HCT116 (cell line): ENCODE results near the gene PRRX2. TPM values are rescaled to one million over a fixed set of nuclear protein-coding genes. Genes with fewer than 3 reads are reported as not detected.

Experiments used
- ATAC-seq: fragments of 200-7000 bp; cut with Tn5 transposase; 2 replicates; pipeline ENCODE4 v1.9.1; 2020; ENCODE audit warnings: mild to moderate bottlenecking, moderate library complexity
- BruUV-seq: library from RNA; stranded (reverse); fragments of 400-500 nt; replicated peaks from 2 replicates; lab custom pipeline; 2021; lab: Mats Ljungman, UMichigan
- CTCF ChIA-PET: fragments of 300-600 bp; sonication (Branson Sonifier 250); formaldehyde crosslinking; loops from one replicate; lab custom pipeline; 2021; ENCODE audit warnings: antibody characterized with exemption; lab: Charles Lee
- POLR2A ChIA-PET: fragments of 300-600, 350-600 bp; sonication (Branson Sonifier 250); formaldehyde crosslinking; loops from one replicate; lab custom pipeline; 2021; ENCODE audit warnings: antibody characterized with exemption; lab: Charles Lee
- RAD21 ChIA-PET, 2 experiments: fragments of 300-600 bp; sonication (Branson Sonifier 250); formaldehyde crosslinking; loops; one replicate each; lab custom pipeline; 2023; ENCODE audit warnings: low total read pairs in 2 of 2; ENCODE audit not compliant: uncharacterized antibody in 2 of 2, unreplicated experiment in 2 of 2, low non-redundant PET in 1 of 2; lab: Charles Lee
- DNase-seq: peaks from one replicate; pipeline ENCODE4 v3.0.0-alpha.2; 2010; ENCODE audit warnings: low read depth, low spot score
- H2AFZ ChIP-seq: fragments of 200-600 bp; shearing (Covaris generic), sonication (generic); 2 replicates; pipeline ENCODE4 v1.6.1; 2017; ENCODE audit warnings: low read depth, mixed run types, mixed read lengths, antibody characterized with exemption, low read length; ENCODE audit not compliant: poor library complexity, severe bottlenecking
- H3K27ac ChIP-seq: 2 replicates; pipeline ENCODE4 v1.5.1; 2012; ENCODE audit warnings: low read depth, low read length
- H3K27me3 ChIP-seq: fragments of 200-600 bp; sonication (generic); 2 replicates; pipeline ENCODE4 v1.6.1; 2016; ENCODE audit warnings: mixed run types, low read length, mixed read lengths; ENCODE audit not compliant: insufficient read depth
- H3K36me3 ChIP-seq, 2 experiments: fragments of 200-500 bp in 1 of 2; fragments of 200-600 bp in 1 of 2; sonication (Bioruptor generic) in 1 of 2; sonication (generic) in 1 of 2; 2 replicates each; pipeline versions ENCODE4 v1.5.1 to v1.6.1; 2014 to 2016; ENCODE audit warnings: low read length in 2 of 2, inconsistent platforms in 1 of 2, mixed read lengths in 1 of 2, mixed run types in 1 of 2; ENCODE audit not compliant: insufficient read depth in 2 of 2, control insufficient read depth in 1 of 2
- H3K4me1 ChIP-seq, 2 experiments: fragments of 200-600 bp in 1 of 2; sonication (generic) in 1 of 2; 2 replicates each; pipeline versions ENCODE4 v1.5.1 to v1.6.1; 2012 to 2017; ENCODE audit warnings: low read length in 2 of 2, inconsistent platforms in 1 of 2, mild to moderate bottlenecking in 1 of 2, mixed read lengths in 1 of 2, mixed run types in 1 of 2, moderate library complexity in 1 of 2; ENCODE audit not compliant: insufficient read depth in 2 of 2, control insufficient read depth in 1 of 2
- H3K4me2 ChIP-seq: fragments of 200-600 bp; sonication (generic); 2 replicates; pipeline ENCODE4 v1.6.1; 2017; ENCODE audit warnings: mixed run types, low read length, mixed read lengths
- H3K4me3 ChIP-seq, 2 experiments: fragments of 200-600 bp in 1 of 2; sonication (generic) in 1 of 2; replicated peaks in 1 of 2; 2 replicates each; pipeline ENCODE4 v1.5.1; 2011 to 2016; ENCODE audit warnings: low read length in 2 of 2, control low read depth in 1 of 2, low read depth in 1 of 2, mild to moderate bottlenecking in 1 of 2, mixed read lengths in 1 of 2, mixed run types in 1 of 2
- H3K79me2 ChIP-seq: fragments of 200-600 bp; sonication (generic); 2 replicates; pipeline ENCODE4 v1.6.1; 2017; ENCODE audit warnings: mild to moderate bottlenecking, mixed run types, low read length, moderate library complexity, mixed read lengths; ENCODE audit not compliant: insufficient read depth
- H3K9ac ChIP-seq: fragments of 200-600 bp; sonication (generic); 2 replicates; pipeline ENCODE4 v1.6.1; 2016; ENCODE audit warnings: low read length, mixed read lengths
- H3K9me2 ChIP-seq: fragments of 200-600 bp; sonication (generic), shearing (Covaris generic); 2 replicates; pipeline ENCODE4 v1.6.1; 2017; ENCODE audit warnings: mixed run types, mild to moderate bottlenecking, moderate library complexity; ENCODE audit not compliant: insufficient read depth
- H3K9me3 ChIP-seq, 2 experiments: fragments of 200-500 bp in 1 of 2; fragments of 200-600 bp in 1 of 2; sonication (Bioruptor generic) in 1 of 2; sonication (generic) in 1 of 2; 2 replicates each; pipeline ENCODE4 v1.6.1; 2014 to 2017; ENCODE audit warnings: low read length in 2 of 2, mixed read lengths in 2 of 2, inconsistent platforms in 1 of 2, low read depth in 1 of 2, mild to moderate bottlenecking in 1 of 2, mixed run types in 1 of 2, moderate library complexity in 1 of 2; ENCODE audit not compliant: control insufficient read depth in 1 of 2, insufficient read depth in 1 of 2
- H4K20me1 ChIP-seq: fragments of 200-600 bp; sonication (generic), shearing (Covaris generic); 2 replicates; pipeline ENCODE4 v1.6.1; 2017; ENCODE audit warnings: mixed run types, mild to moderate bottlenecking, moderate library complexity; ENCODE audit not compliant: insufficient read depth
- POLR2AphosphoS5 ChIP-seq: IDR thresholded peaks from 2 replicates; pipeline ENCODE4 v1.6.1; 2011; ENCODE audit warnings: mild to moderate bottlenecking, low read depth, low read length, moderate library complexity
- SP1 ChIP-seq: IDR thresholded peaks from 2 replicates; pipeline ENCODE4 v1.6.1; 2012; ENCODE audit warnings: low read depth
- SRF ChIP-seq: IDR thresholded peaks from 2 replicates; pipeline ENCODE4 v1.6.1; 2012; ENCODE audit warnings: low read depth
- YY1 ChIP-seq: IDR thresholded peaks from 2 replicates; pipeline ENCODE4 v1.6.1; 2011; ENCODE audit warnings: low read length, low read depth, moderate library complexity, mild to moderate bottlenecking; ENCODE audit not compliant: insufficient replicate concordance; ENCODE audit errors: extremely low read depth
- ZNF274 ChIP-seq: fragments of 200-500 bp; sonication (Bioruptor generic); IDR thresholded peaks from 2 replicates; pipeline ENCODE4 v1.6.1; 2014; ENCODE audit warnings: mild to moderate bottlenecking, low read depth, low read length, inconsistent platforms
- intact Hi-C: fragments of 100-400 bp; cut with micrococcal nuclease; formaldehyde crosslinking; loops from 2 replicates; pipeline ENCODE4 v1.10.0; 2022
- total RNA-seq: library from RNA; stranded (reverse); gene quantifications from one replicate; pipeline ENCODE4 v1.2.1, GENCODE V29; 2021; ENCODE audit not compliant: unreplicated experiment

PRRX2 gene
- total RNA-seq, 1 experiment from 2014 or later, result 25.5 TPM

DNA sequence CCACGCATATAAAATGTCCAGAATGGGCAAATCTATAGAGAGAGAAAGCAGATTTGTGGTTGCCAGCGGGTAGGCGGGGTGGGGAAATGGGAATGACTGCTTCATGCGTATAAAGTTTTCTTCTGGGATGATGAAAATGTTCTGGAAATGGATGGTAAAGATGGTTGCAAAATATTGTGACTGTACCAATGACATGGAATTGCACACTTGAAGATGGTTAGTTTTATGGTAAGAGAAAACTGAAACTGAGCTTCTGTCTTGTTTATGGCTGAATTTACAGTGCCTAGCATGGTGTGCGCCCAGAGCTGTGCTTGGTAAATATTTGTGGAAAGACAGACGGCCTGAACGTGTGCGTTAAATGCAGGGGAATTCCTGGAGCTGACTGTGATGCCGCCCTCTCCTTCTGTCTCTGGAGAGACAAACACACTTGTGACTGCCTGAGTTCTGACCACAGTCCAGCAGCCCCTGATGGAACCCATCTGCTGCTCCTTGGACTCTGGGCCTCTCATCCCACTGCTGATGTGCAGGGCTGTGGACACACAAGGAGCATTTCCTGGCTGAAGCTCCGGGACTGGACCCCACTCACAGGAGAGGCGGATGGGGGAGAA, 96.0 kb downstream of the PRRX2 start:
- peaks cover 31 to 41% of the 10 kb centered on the region in 2 experiments for H3K4me1 ChIP-seq
- CTCF ChIA-PET, result no interaction called here
- POLR2A ChIA-PET, result interaction anchor here (0.7 to 1.3 kb wide), 2 partner anchors 16 to 40 kb away, joined by 3 to 5 read pairs; no protein-coding TSS in a partner anchor
- TF ChIP-seq POLR2AphosphoS5, result no peak
- no peak for TF ChIP-seq SP1
- no peak for TF ChIP-seq SRF
- no peak for TF ChIP-seq YY1
- BruUV-seq, result no TSS peak
- peak overlapping the region; percentile 28; the same call in 1 of the 2 replicates for H3K9ac ChIP-seq
- H3K27me3 ChIP-seq, result no peaks in the 10 kb centered on the region
- no peaks in the 10 kb centered on the region for H3K9me3 ChIP-seq
- H3K9me2 ChIP-seq, result no peaks in the 10 kb centered on the region
- H3K4me3 ChIP-seq, result 0 out of 4 replicates have a peak overlapping the region, but pooled peaks of 1 of the 2 experiments have one; percentile 38
- no peak for ATAC-seq
- no peaks in the 10 kb centered on the region for H3K79me2 ChIP-seq
- DNase-seq, result no peak
- peak overlapping the region; percentile 74 for H3K4me2 ChIP-seq
- H4K20me1 ChIP-seq, result no peaks in the 10 kb centered on the region
- peak overlapping the region; percentile 63 for H3K27ac ChIP-seq
- H2AFZ ChIP-seq, result no peak overlapping the region
- RAD21 ChIA-PET, result no interaction called here
- intact Hi-C loops, result no loop called here
- H3K36me3 ChIP-seq, result no peaks in the 10 kb centered on the region

DNA sequence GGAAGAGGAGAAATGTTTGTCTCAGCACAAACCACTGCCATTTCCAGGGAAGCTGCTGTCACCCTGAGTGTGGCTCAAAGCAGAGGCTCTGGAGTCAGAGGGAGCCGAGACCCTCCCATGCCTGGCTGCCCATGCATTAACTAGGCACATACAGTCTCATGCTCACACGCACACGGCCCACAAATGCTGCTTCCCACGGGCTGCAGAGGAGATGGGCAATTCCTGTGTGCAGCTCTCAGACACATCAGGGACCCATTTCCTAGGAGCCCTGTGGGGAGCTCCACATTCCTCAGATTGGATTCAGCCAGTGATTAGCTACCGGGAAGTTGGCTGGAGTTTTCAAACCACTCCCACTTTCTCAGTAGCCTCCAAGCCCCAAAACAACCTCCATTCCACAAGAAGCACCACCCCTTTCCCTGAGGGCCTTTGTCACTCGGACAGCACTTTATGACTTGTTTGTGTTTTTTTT, 96.5 kb downstream of the PRRX2 start:
- Histone ChIP-seq H3K27ac (peak overlapping the region; percentile 63), H3K4me2 (peak overlapping the region; percentile 74), H3K36me3 (no peaks in the 10 kb centered on the region), H3K4me3 (peak overlapping the region in 1 of 2 experiments; percentile 38; a peak in 2 of 4 replicates), H2AFZ (peak overlapping the region; percentile 71), H4K20me1 (no peaks in the 10 kb centered on the region), H3K9me2 (no peaks in the 10 kb centered on the region), H3K9ac (peak overlapping the region; percentile 28; the same call in 1 of the 2 replicates), H3K79me2 (no peaks in the 10 kb centered on the region), H3K4me1 (peaks cover 30 to 38% of the 10 kb centered on the region in 2 experiments), H3K27me3 (no peaks in the 10 kb centered on the region), H3K9me3 (no peaks in the 10 kb centered on the region)
- ChIA-PET RAD21 (no interaction called here), POLR2A (interaction anchor here (0.7 to 1.3 kb wide), 2 partner anchors 15 to 40 kb away, joined by 3 to 5 read pairs; no protein-coding TSS in a partner anchor), CTCF (interaction anchor here (0.6 kb wide), 1 partner anchor 24 kb away, joined by 4 read pairs; no protein-coding TSS in a partner anchor)
- DNase-seq (no peak), ATAC-seq (peak; percentile 82)
- no peak for TF ChIP-seq SRF
- no peak for TF ChIP-seq ZNF274
- BruUV-seq, result no TSS peak
- intact Hi-C loops, result no loop called here
